GM23248 (cell line): ENCODE data around the gene CSHL1. TPM values are rescaled to one million over a fixed set of nuclear protein-coding genes. Genes with fewer than 3 reads are reported as not detected.

Experiments
- DNase-seq: peaks from one replicate; pipeline ENCODE4 v3.0.0-alpha.2; 2015
- H2AFZ ChIP-seq: fragments of 200-600 bp; sonication (generic); 2 replicates; pipeline ENCODE4 v1.6.1; 2016; ENCODE audit warnings: antibody characterized with exemption
- H3F3A ChIP-seq: fragments of 200-600 bp; sonication (generic); 2 replicates; pipeline ENCODE4 v1.6.1; 2016; ENCODE audit warnings: mild to moderate bottlenecking, antibody characterized with exemption, mixed run types; ENCODE audit not compliant: insufficient read depth
- H3K27ac ChIP-seq: fragments of 200-600 bp; sonication (generic); 2 replicates; pipeline ENCODE4 v1.5.1; 2016; ENCODE audit warnings: mild to moderate bottlenecking
- H3K27me3 ChIP-seq: fragments of 200-600 bp; sonication (generic); replicated peaks from 2 replicates; pipeline ENCODE4 v1.6.1; 2016; ENCODE audit warnings: mild to moderate bottlenecking; ENCODE audit not compliant: insufficient read depth
- H3K36me3 ChIP-seq: fragments of 200-600 bp; sonication (generic); 2 replicates; pipeline ENCODE4 v1.6.1; 2016; ENCODE audit warnings: low read depth, mild to moderate bottlenecking
- H3K4me1 ChIP-seq: fragments of 200-600 bp; sonication (generic); 2 replicates; pipeline ENCODE4 v1.6.1; 2016; ENCODE audit warnings: mild to moderate bottlenecking; ENCODE audit not compliant: insufficient read depth
- H3K4me2 ChIP-seq: fragments of 200-600 bp; sonication (generic); one replicate; pipeline ENCODE4 v1.6.1; 2016; ENCODE audit warnings: mild to moderate bottlenecking; ENCODE audit not compliant: unreplicated experiment
- H3K4me3 ChIP-seq: fragments of 200-600 bp; sonication (generic); 2 replicates; pipeline ENCODE4 v1.5.1; 2016; ENCODE audit warnings: mild to moderate bottlenecking
- H3K79me2 ChIP-seq: fragments of 200-600 bp; sonication (generic); 2 replicates; pipeline ENCODE4 v1.6.1; 2016; ENCODE audit warnings: mild to moderate bottlenecking; ENCODE audit not compliant: insufficient read depth
- H3K9ac ChIP-seq: fragments of 200-600 bp; sonication (generic); 2 replicates; pipeline ENCODE4 v1.6.1; 2016; ENCODE audit warnings: mild to moderate bottlenecking
- H3K9me2 ChIP-seq: fragments of 200-600 bp; sonication (generic); 2 replicates; pipeline ENCODE4 v1.6.1; 2016; ENCODE audit warnings: mixed run types, mild to moderate bottlenecking, moderate library complexity; ENCODE audit not compliant: insufficient read depth
- H3K9me3 ChIP-seq: fragments of 200-600 bp; sonication (generic); one replicate; pipeline ENCODE4 v1.6.1; 2017; ENCODE audit warnings: low read depth
- H4K20me1 ChIP-seq: fragments of 200-600 bp; sonication (generic); 2 replicates; pipeline ENCODE4 v1.6.0; 2016; ENCODE audit not compliant: insufficient read depth
- EZH2 ChIP-seq: fragments of 200-600 bp; sonication (generic); IDR thresholded peaks from 2 replicates; pipeline ENCODE4 v1.6.1; 2018; ENCODE audit warnings: antibody characterized with exemption, mild to moderate bottlenecking; ENCODE audit not compliant: insufficient read depth, poor library complexity, severe bottlenecking
- EZH2phosphoT487 ChIP-seq: fragments of 200-600 bp; sonication (generic); IDR thresholded peaks from 2 replicates; pipeline ENCODE4 v1.6.1; 2018; ENCODE audit warnings: antibody characterized with exemption, moderate library complexity, mild to moderate bottlenecking, low read depth; ENCODE audit not compliant: insufficient read depth
- WGBS, 2 experiments: methylation state at CpG; one replicate each; pipeline ENCODE4 v1.1.6; 2015 to 2017; ENCODE audit warnings: low lambda C conversion rate in 2 of 2, low coverage in 1 of 2; ENCODE audit errors: missing lambda C conversion rate in 2 of 2; 5-methylcytosine and 5-hydroxymethylcytosine counted together
- in situ Hi-C: fragments of 300-500 bp; cut with MboI; formaldehyde crosslinking; loops from 2 replicates; pipeline ENCODE4 v1.15.0; 2020
- polyA plus RNA-seq: library from polyadenylated mRNA; unstranded; fragments of >200 nt; fragmentation: Nextera tagmentation; extraction: Ambion mirVana; gene quantifications from 2 replicates; pipeline ENCODE4 v1.2.1, GENCODE V29; 2016
- total RNA-seq: library from RNA; depleted of rRNA; stranded (reverse); fragments of >200 nt; shearing (Covaris generic); gene quantifications from 2 replicates; pipeline ENCODE4 v1.2.3, GENCODE V29; 2014

CSHL1 gene
- total and polyA plus RNA-seq, 2 experiments from 2014 or later = not detected

GRCh38 chr17:63928966-63929695 is 18.1 kb upstream of the CSHL1 start:
- no peak for DNase-seq
- H3K36me3 ChIP-seq = no peaks in the 10 kb centered on the region
- 0 out of 2 replicates have a peak, but pooled peaks cover 7% of the 10 kb centered on the region for H3K27me3 ChIP-seq
- no peaks in the 10 kb centered on the region for H3K79me2 ChIP-seq
- TF ChIP-seq EZH2phosphoT487 (no peak), EZH2 (no peak)
- H3K9me3 ChIP-seq = no peaks in the 10 kb centered on the region
- no peaks in the 10 kb centered on the region for H3F3A ChIP-seq
- H3K4me2 ChIP-seq = no peak overlapping the region
- H3K9me2 ChIP-seq = no peaks in the 10 kb centered on the region
- no peaks in the 10 kb centered on the region for H3K4me1 ChIP-seq
- WGBS, 2 experiments = 75 to 80% methylated on average over 10 of the region's 10 CpGs
- in situ Hi-C loops = loop anchor here (10.0 kb wide), 2 partner anchors 96 to 206 kb away; partner anchors contain the start of genes ERN1 and ICAM2
- no peak overlapping the region for H3K4me3 ChIP-seq
- no peak overlapping the region for H3K9ac ChIP-seq
- H3K27ac ChIP-seq = no peak overlapping the region
- H2AFZ ChIP-seq = no peak overlapping the region
- H4K20me1 ChIP-seq = no peaks in the 10 kb centered on the region

GRCh38 chr17:63928172-63928666 is 17.2 kb upstream of the CSHL1 start:
- H3F3A ChIP-seq = no peaks in the 10 kb centered on the region
- no peak overlapping the region for H3K9ac ChIP-seq
- H3K4me3 ChIP-seq = no peak overlapping the region
- in situ Hi-C loops = loop anchor here (10.0 kb wide), 2 partner anchors 97 to 207 kb away; partner anchors contain the start of genes ERN1 and ICAM2
- 79 to 80% methylated on average over 10 of the region's 10 CpGs for WGBS, 2 experiments
- TF ChIP-seq EZH2 (no peak), EZH2phosphoT487 (no peak)
- no peaks in the 10 kb centered on the region for H3K4me1 ChIP-seq
- no peak overlapping the region for H2AFZ ChIP-seq
- H3K4me2 ChIP-seq = no peak overlapping the region
- 0 out of 2 replicates have a peak, but pooled peaks cover under 1% of the 10 kb centered on the region for H3K27me3 ChIP-seq
- no peak overlapping the region for H3K27ac ChIP-seq
- no peaks in the 10 kb centered on the region for H3K36me3 ChIP-seq
- DNase-seq = no peak
- no peaks in the 10 kb centered on the region for H3K9me3 ChIP-seq
- no peaks in the 10 kb centered on the region for H3K79me2 ChIP-seq
- no peaks in the 10 kb centered on the region for H3K9me2 ChIP-seq
- no peaks in the 10 kb centered on the region for H4K20me1 ChIP-seq

- DNase-seq = no peak
- in situ Hi-C loops = loop anchor here (10.0 kb wide), 2 partner anchors 97 to 207 kb away; partner anchors contain the start of genes ERN1 and ICAM2
Observed at GRCh38 chr17:63927464-63928171, 16.6 kb upstream of the CSHL1 start.

GRCh38 chr17:63926164-63926563 is 15.1 kb upstream of the CSHL1 start:
- Histone ChIP-seq H3K9me3 (no peaks in the 10 kb centered on the region), H3K36me3 (no peaks in the 10 kb centered on the region), H3K4me2 (no peak overlapping the region), H2AFZ (no peak overlapping the region), H3F3A (no peaks in the 10 kb centered on the region), H3K27ac (no peak overlapping the region), H3K4me1 (no peaks in the 10 kb centered on the region), H3K9ac (no peak overlapping the region), H3K27me3 (no peaks in the 10 kb centered on the region), H3K9me2 (no peaks in the 10 kb centered on the region), H4K20me1 (no peaks in the 10 kb centered on the region), H3K4me3 (no peak overlapping the region), H3K79me2 (no peaks in the 10 kb centered on the region)
- DNase-seq = no peak
- in situ Hi-C loops = loop anchor here (10.0 kb wide), 2 partner anchors 99 to 209 kb away; partner anchors contain the start of genes ERN1 and ICAM2
- TF ChIP-seq EZH2phosphoT487 (no peak), EZH2 (no peak)
- 92 to 93% methylated on average over 2 of the region's 2 CpGs for WGBS, 2 experiments

More at GRCh38 chr17:63927464-63928171, 16.6 kb upstream of the CSHL1 start:
- Histone ChIP-seq H3K9me3 (no peaks in the 10 kb centered on the region), H4K20me1 (no peaks in the 10 kb centered on the region), H3K27me3 (no peaks in the 10 kb centered on the region), H3K9ac (no peak overlapping the region), H3K4me1 (no peaks in the 10 kb centered on the region), H3K36me3 (no peaks in the 10 kb centered on the region), H3K4me2 (no peak overlapping the region), H3K4me3 (no peak overlapping the region), H3K9me2 (no peaks in the 10 kb centered on the region), H3K27ac (no peak overlapping the region), H2AFZ (no peak overlapping the region), H3K79me2 (no peaks in the 10 kb centered on the region), H3F3A (no peaks in the 10 kb centered on the region)
- TF ChIP-seq EZH2 (no peak), EZH2phosphoT487 (no peak)
- 57 to 67% methylated on average over 8 of the region's 8 CpGs for WGBS, 2 experiments
